HepG2 (cell line): Measurements from ENCODE around the gene DMGDH. TPM values are rescaled to one million over a fixed set of nuclear protein-coding genes. Genes with fewer than 3 reads are reported as not detected.

Source experiments
- CC2D1A ChIP-seq: sonication (generic); formaldehyde crosslinking; IDR thresholded peaks from 2 replicates; pipeline ENCODE4 v1.8.1; 2023; ENCODE audit warnings: mild to moderate bottlenecking, missing genetic modification reagents
- DPF2 ChIP-seq: sonication (generic); formaldehyde crosslinking; IDR thresholded peaks from 2 replicates; pipeline ENCODE4 v1.4.0; 2020; ENCODE audit warnings: mild to moderate bottlenecking, low read depth, missing genetic modification reagents, borderline replicate concordance
- HIVEP1 ChIP-seq: sonication (generic); formaldehyde crosslinking; IDR thresholded peaks from 2 replicates; pipeline ENCODE4 v1.4.0; 2020; ENCODE audit warnings: mild to moderate bottlenecking, missing genetic modification reagents
- HOXA3 ChIP-seq: sonication (generic); formaldehyde crosslinking; IDR thresholded peaks from 2 replicates; pipeline ENCODE4 v1.5.0; 2020; ENCODE audit warnings: missing genetic modification reagents
- SPEN ChIP-seq: sonication (generic); formaldehyde crosslinking; IDR thresholded peaks from 2 replicates; pipeline ENCODE4 v1.5.1; 2020; ENCODE audit warnings: low read depth, mild to moderate bottlenecking, missing genetic modification reagents
- U2AF1 ChIP-seq: fragments of 200-400 bp; formaldehyde crosslinking; optimal IDR thresholded peaks from 2 replicates; pipeline ENCODE3; 2017; ENCODE audit warnings: mild to moderate bottlenecking, low read depth, low read length
- U2AF2 ChIP-seq: fragments of 200-400 bp; formaldehyde crosslinking; IDR thresholded peaks from 2 replicates; pipeline ENCODE4 v1.6.1; 2017; ENCODE audit warnings: low read depth, mild to moderate bottlenecking, low read length
- ZMYM4 ChIP-seq: sonication (generic); formaldehyde crosslinking; IDR thresholded peaks from 2 replicates; pipeline ENCODE4 v1.8.1; 2023; ENCODE audit warnings: mild to moderate bottlenecking, missing genetic modification reagents
- ZNF234 ChIP-seq: sonication (generic); formaldehyde crosslinking; conservative IDR thresholded peaks from 2 replicates; pipeline ENCODE4 v1.5.1; 2020; ENCODE audit warnings: mild to moderate bottlenecking, missing genetic modification reagents
- ZNF354B ChIP-seq: sonication (generic); formaldehyde crosslinking; IDR thresholded peaks from 2 replicates; pipeline ENCODE4 v1.8.0; 2022; ENCODE audit warnings: mild to moderate bottlenecking, missing genetic modification reagents
- ZNF543 ChIP-seq: sonication (generic); formaldehyde crosslinking; IDR thresholded peaks from 2 replicates; pipeline ENCODE4 v1.4.0; 2020; ENCODE audit warnings: mild to moderate bottlenecking, missing genetic modification reagents
- ZNF629 ChIP-seq: sonication (generic); formaldehyde crosslinking; conservative IDR thresholded peaks from 2 replicates; pipeline ENCODE4 v1.5.0; 2020; ENCODE audit warnings: missing genetic modification reagents
- ZNF788 ChIP-seq: sonication (generic); formaldehyde crosslinking; IDR thresholded peaks from 2 replicates; pipeline ENCODE4 v1.5.0; 2020; ENCODE audit warnings: mild to moderate bottlenecking, missing genetic modification reagents, borderline replicate concordance
- polyA plus RNA-seq, 8 experiments: library from polyadenylated mRNA; depleted of rRNA in 3 of 8; stranded (reverse) in 7 of 8; unstranded in 1 of 8; fragments of >200 nt; fragmentation: Illumina TruSeq in 4 of 8; extraction: Trizol in 4 of 8; gene quantifications; 2 replicates each; pipeline versions ENCODE4 v1.2.1 to v1.2.3, GENCODE V29; 2011 to 2016; ENCODE audit warnings: low read depth in 4 of 8, missing spikeins in 1 of 8, mixed read lengths in 1 of 8; ENCODE audit not compliant: insufficient read depth in 1 of 8
- total RNA-seq, 5 experiments: library from RNA; depleted of rRNA; stranded (reverse); fragments of >200 nt; fragmentation: Illumina TruSeq; extraction: Trizol; gene quantifications; 2 replicates each; pipeline ENCODE4 v1.2.3, GENCODE V29; 2016; ENCODE audit warnings: low read depth in 1 of 5
- TF ChIP-seq, protein P1 (sequence below): IDR thresholded peaks from 2 replicates; pipeline ENCODE4 v1.6.1; 2016; ENCODE audit warnings: low read depth, borderline replicate concordance
- TF ChIP-seq, protein P2 (sequence below): IDR thresholded peaks from 2 replicates; pipeline ENCODE4 v1.6.1; 2016; ENCODE audit warnings: low read depth
- TF ChIP-seq, protein P3 (sequence below): sonication (generic); formaldehyde crosslinking; IDR thresholded peaks from 2 replicates; pipeline ENCODE4 v1.8.1; 2022; ENCODE audit warnings: low read depth, mild to moderate bottlenecking, missing genetic modification reagents
- TF ChIP-seq, protein P4 (sequence below): sonication (generic); formaldehyde crosslinking; IDR thresholded peaks from 2 replicates; pipeline ENCODE4 v1.5.0; 2020; ENCODE audit warnings: missing genetic modification reagents
- TF ChIP-seq, protein P5 (sequence below): sonication (generic); formaldehyde crosslinking; IDR thresholded peaks from 2 replicates; pipeline ENCODE4 v1.8.0; 2022; ENCODE audit warnings: missing genetic modification reagents, mild to moderate bottlenecking, moderate library complexity, borderline replicate concordance
- TF ChIP-seq, protein P6 (sequence below): sonication (generic); formaldehyde crosslinking; IDR thresholded peaks from 2 replicates; pipeline ENCODE4 v1.4.0; 2020; ENCODE audit warnings: missing genetic modification reagents

Gene DMGDH
- total and polyA plus RNA-seq, 2 of the 13 experiments (the other 11 are each of a cell fraction or from before 2014, with no cell fraction given): 3.6 to 7.9 TPM

DNA sequence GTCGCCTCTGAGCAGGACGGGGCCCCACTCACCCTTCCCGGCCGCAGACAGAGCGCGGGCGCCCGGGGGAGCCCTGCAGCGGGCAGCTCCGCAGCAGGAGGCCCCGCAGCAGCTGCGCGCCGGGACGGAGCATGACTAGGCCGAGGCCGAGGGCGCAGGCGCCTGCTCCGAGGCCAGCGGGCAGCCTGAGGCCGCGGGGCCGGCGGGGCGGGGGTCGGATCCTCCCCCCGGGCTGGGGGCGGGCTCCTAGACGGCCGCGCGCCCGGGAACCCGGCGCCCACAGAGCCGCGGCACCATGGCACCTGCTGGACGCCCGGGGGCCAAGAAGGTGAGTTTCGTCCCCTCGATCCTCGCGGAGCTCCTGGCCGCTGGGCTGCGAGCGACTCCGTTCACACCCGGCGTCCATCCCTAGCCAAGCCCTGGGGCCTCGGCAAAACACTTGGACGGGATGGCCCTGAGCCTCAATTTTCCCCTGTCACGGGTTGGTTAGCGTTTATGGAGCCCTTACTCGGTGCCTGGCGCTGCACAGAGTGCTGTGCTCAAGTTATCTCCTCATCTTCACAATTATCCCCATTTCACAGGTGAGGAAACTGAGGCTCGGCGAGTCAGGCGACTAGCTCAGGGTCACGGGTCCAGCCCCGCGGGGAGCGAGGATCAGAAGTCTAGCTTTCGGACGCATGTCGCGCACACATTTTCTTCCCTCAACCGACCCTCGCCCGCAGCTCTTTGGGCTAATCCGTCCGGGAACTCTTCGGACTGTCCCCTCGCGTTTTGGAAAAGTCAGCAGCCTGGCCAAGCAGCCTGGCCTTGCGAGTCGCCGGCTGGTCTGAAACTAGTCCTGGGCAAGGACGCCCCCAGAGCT, at the start of gene DMGDH, which contains the start of gene BHMT2 (continued):
- no peak for TF ChIP-seq CC2D1A (CRISPR knock-in tag)
- TF ChIP-seq, protein P1, sequence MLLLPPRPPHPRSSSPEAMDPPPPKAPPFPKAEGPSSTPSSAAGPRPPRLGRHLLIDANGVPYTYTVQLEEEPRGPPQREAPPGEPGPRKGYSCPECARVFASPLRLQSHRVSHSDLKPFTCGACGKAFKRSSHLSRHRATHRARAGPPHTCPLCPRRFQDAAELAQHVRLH (CRISPR knock-in tag): peak; percentile 46; the same call in 1 of the 2 replicates
- no peak for TF ChIP-seq DPF2 (CRISPR knock-in tag)
- TF ChIP-seq ZMYM4 (CRISPR knock-in tag): peak; percentile 42; the same call in 1 of the 2 replicates
- TF ChIP-seq, protein P2, sequence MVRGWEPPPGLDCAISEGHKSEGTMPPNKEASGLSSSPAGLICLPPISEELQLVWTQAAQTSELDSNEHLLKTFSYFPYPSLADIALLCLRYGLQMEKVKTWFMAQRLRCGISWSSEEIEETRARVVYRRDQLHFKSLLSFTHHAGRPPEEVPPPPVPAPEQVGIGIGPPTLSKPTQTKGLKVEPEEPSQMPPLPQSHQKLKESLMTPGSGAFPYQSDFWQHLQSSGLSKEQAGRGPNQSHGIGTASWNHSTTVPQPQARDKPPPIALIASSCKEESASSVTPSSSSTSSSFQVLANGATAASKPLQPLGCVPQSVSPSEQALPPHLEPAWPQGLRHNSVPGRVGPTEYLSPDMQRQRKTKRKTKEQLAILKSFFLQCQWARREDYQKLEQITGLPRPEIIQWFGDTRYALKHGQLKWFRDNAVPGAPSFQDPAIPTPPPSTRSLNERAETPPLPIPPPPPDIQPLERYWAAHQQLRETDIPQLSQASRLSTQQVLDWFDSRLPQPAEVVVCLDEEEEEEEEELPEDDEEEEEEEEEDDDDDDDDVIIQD: no peak
- peak; percentile 77 for TF ChIP-seq SPEN (CRISPR knock-in tag)
- TF ChIP-seq HOXA3: no peak; the same call in 1 of the 2 replicates
- peak; percentile 61; the same call in 1 of the 2 replicates for TF ChIP-seq HIVEP1 (CRISPR knock-in tag)
- TF ChIP-seq, protein P3, sequence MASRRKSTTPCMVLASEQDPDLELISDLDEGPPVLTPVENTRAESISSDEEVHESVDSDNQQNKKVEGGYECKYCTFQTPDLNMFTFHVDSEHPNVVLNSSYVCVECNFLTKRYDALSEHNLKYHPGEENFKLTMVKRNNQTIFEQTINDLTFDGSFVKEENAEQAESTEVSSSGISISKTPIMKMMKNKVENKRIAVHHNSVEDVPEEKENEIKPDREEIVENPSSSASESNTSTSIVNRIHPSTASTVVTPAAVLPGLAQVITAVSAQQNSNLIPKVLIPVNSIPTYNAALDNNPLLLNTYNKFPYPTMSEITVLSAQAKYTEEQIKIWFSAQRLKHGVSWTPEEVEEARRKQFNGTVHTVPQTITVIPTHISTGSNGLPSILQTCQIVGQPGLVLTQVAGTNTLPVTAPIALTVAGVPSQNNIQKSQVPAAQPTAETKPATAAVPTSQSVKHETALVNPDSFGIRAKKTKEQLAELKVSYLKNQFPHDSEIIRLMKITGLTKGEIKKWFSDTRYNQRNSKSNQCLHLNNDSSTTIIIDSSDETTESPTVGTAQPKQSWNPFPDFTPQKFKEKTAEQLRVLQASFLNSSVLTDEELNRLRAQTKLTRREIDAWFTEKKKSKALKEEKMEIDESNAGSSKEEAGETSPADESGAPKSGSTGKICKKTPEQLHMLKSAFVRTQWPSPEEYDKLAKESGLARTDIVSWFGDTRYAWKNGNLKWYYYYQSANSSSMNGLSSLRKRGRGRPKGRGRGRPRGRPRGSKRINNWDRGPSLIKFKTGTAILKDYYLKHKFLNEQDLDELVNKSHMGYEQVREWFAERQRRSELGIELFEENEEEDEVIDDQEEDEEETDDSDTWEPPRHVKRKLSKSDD (CRISPR knock-in tag): peak; percentile 53; the same call in 1 of the 2 replicates
- TF ChIP-seq, protein P4, sequence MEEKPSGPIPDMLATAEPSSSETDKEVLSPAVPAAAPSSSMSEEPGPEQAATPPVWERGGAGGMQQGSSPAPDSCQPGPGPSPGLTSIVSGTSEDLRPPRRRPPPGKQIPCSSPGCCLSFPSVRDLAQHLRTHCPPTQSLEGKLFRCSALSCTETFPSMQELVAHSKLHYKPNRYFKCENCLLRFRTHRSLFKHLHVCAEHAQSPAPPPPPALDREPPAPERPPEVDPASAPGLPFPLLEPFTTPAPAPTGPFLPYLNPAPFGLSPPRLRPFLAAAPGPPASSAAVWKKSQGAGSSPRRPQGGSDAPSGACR: no peak
- peak; percentile 100 for TF ChIP-seq ZNF629 (CRISPR knock-in tag)
- peak; percentile 66; the same call in 1 of the 2 replicates for TF ChIP-seq ZNF543
- TF ChIP-seq U2AF1: no peak
- TF ChIP-seq ZNF234 (CRISPR knock-in tag): no peak
- no peak for TF ChIP-seq ZNF788 (CRISPR knock-in tag)
- TF ChIP-seq, protein P5, sequence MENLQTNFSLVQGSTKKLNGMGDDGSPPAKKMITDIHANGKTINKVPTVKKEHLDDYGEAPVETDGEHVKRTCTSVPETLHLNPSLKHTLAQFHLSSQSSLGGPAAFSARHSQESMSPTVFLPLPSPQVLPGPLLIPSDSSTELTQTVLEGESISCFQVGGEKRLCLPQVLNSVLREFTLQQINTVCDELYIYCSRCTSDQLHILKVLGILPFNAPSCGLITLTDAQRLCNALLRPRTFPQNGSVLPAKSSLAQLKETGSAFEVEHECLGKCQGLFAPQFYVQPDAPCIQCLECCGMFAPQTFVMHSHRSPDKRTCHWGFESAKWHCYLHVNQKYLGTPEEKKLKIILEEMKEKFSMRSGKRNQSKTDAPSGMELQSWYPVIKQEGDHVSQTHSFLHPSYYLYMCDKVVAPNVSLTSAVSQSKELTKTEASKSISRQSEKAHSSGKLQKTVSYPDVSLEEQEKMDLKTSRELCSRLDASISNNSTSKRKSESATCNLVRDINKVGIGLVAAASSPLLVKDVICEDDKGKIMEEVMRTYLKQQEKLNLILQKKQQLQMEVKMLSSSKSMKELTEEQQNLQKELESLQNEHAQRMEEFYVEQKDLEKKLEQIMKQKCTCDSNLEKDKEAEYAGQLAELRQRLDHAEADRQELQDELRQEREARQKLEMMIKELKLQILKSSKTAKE (CRISPR knock-in tag): no peak
- no peak for TF ChIP-seq ZNF354B (CRISPR knock-in tag)
- TF ChIP-seq, protein P6, sequence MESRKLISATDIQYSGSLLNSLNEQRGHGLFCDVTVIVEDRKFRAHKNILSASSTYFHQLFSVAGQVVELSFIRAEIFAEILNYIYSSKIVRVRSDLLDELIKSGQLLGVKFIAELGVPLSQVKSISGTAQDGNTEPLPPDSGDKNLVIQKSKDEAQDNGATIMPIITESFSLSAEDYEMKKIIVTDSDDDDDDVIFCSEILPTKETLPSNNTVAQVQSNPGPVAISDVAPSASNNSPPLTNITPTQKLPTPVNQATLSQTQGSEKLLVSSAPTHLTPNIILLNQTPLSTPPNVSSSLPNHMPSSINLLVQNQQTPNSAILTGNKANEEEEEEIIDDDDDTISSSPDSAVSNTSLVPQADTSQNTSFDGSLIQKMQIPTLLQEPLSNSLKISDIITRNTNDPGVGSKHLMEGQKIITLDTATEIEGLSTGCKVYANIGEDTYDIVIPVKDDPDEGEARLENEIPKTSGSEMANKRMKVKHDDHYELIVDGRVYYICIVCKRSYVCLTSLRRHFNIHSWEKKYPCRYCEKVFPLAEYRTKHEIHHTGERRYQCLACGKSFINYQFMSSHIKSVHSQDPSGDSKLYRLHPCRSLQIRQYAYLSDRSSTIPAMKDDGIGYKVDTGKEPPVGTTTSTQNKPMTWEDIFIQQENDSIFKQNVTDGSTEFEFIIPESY (CRISPR knock-in tag): no peak
- no peak for TF ChIP-seq U2AF2
